Fibroblast of skin of left biceps (primary cell): ENCODE results near the gene CCDC183.
"Not testable (repeated sequence)": the region's sequence is repeated elsewhere in the genome, so short reads cannot be mapped to it uniquely, and the experiment has no call there.

ENCODE experiments used
- DNase-seq, 2 experiments: peaks; one replicate each; pipeline ENCODE4 v3.0.0-alpha.2; 2013; ENCODE audit warnings: low read depth in 2 of 2

CCDC183 gene

DNA sequence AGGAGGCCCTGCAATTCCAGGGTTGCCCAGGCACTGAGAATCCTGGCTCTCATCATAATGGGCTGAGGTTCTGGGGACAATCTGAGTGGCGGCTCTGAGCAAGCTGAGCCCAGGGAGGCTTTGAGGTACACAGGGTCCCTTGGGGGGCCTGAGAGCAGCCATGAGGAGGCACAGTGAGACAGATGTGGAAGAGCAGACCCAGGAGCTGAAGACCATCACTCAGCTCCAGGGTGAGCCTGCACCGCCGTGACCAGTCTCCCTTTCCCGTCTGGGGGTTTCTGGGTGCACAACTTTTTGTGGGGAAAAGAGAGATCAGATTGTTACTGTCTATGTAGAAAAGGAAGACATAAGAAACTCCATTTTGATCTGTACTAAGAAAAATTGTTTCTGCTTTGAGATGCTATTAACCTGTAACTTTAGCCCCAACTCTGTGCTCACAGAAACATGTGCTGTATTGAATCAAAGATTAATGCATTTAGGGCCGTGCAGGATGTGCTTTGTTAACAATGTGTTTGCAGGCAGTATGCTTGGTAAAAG, at the start of gene CCDC183:
Gene CCDC183, plus strand, starts transcription at position 101 of the 537 bp plus-strand sequence. Its CDS starts 60 bp downstream, at position 161.
- DNase-seq = no peak

DNA sequence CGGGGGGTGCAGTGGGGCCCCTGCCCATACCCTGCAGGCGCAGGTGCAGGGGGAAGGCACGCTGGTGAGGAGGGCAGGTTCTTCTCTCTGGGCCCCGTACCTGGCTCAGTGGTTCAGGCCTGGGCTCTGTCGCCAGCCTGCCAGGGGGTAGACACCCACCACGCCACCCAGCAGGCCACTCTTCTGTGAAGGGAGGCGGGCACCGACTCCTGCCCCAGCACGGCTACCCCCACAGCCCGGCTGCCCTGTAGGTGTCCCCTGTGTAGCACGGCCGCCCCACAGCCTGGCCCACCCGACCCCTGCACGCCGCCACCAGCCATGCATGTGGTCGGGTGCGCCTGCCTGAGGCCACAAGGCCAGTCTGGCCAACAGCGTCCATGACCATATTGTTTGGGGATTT, 49.5 kb upstream of the CCDC183 start:
- DNase-seq = no peak

GRCh38 chr9:136747161-136748060, 48.7 kb upstream of the CCDC183 start:
- DNase-seq = no peak

- no peak for DNase-seq
These were observed 47.9 kb upstream of the CCDC183 start, which contains the start of gene LCN6 for GRCh38 chr9:136748201-136748600. Gene LCN6 (minus strand): TSS chr9:136748525. CDS start chr9:136748483, 42 bp downstream.

DNA sequence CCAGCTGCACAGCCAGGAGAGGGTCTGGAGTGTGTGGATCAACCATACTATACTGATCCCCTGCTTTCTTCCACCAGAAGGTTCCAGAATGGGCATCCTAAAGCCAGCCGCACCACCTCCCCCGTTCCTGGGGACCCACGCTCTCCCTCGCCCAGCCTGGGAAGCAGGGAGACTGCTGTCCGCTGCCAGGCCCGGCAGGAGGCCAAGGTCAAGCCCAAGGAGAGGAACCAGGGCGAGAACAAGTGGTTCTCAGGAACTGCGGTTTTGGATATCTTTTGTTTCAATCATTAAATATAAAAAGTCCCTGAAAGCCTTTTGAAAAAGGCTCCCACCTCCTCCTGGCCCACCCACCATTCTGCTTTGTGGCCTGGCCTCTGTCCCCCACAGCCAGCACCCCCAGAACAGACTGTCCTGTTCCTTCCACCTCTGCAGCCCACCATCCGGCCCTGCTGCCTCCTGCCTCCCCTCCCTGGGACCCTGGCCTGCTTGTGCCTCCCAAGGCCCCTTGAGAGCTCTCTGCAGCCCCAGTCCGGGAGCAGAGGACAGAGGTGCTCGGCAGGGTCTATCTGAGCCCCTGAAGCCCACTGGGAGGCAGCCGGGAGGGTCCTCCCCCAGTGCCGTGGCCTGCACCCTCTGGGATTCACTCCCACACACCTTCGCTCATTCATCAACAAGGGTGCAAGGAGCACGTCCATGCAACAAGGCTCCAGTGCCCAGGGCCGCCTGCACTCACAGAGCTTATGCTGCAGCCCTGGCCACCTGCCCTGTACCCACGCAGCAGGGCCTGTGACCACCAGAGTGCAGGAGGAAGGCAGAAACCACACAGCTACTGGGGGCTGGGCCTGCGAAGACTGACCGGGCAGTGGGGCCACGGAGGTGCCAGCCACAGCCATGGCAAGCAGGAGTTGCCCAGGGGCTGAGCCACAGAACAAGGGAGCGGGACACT, 47.2 kb upstream of the CCDC183 start:
- DNase-seq = no peak

DNA sequence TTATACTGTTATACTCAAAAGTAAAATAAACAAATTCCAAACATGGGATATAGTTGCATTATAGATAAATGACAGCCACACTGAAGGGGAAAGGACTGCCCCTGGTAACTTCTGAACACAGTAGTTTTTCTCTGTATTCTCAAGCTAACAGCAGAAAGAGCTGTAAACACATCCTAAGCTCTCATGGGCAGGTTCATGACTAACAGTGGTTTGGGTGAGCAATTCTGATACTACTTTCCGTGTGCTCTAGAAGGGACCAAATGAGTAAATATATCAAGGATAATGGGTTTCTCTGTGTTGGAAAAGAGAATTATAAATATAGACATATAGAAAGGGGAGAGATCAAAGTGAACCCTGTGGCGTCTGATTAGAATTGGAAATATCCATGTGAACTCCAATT, 45.6 kb upstream of the CCDC183 start:
- DNase-seq = no peak

DNA sequence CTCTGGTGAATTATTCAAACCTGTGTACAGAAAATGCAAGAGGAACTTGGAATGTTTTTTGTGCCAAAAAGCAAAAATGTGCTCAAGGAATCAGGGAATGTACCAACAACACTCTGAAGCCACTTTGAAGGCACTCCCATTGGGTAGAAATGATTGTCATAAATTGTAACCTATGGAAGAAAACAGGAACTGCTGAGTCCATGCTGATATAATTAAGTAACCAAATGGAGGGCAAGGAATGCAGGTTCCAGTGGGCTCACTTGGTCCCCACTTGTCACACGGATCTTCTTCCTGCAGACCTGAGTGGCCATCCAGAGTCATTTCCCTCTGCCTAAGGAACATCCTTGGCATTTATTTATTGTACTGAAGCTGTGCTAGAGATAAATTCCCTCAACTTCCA, 44.9 kb upstream of the CCDC183 start:
- no peak for DNase-seq

GRCh38 chr9:136751814-136752213, 44.3 kb upstream of the CCDC183 start:
- DNase-seq = no peak

- no peak for DNase-seq
These were observed 42.6 kb upstream of the CCDC183 start for GRCh38 chr9:136753371-136754058.

DNA sequence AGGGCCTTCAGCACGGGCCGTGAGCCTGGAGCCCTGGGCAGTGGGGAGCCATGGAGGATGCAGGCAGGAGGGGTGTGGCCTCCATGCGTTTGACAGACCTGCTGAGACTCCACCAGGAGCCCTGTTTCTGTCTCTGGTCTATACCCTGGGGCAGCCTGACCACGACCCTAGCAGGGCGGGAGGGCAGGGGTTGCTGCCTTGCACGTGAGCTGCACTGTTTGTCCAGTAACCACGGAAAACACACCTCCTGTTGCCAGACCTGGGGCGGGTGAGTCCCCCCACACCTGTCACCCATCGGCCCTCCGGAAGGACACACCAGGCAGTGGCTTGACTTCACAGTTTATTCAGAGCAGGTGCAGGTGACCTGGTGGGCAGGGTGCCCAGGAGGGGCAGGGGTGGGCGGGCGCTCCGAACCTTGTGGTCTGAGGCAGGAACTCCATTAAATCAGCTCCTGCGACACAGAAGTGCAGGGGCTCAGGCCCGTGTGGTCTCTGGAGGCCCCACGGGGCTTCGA, 42.0 kb upstream of the CCDC183 start:
- no peak for DNase-seq

- DNase-seq = no peak
These were observed 41.4 kb upstream of the CCDC183 start for GRCh38 chr9:136754626-136755301.

DNA sequence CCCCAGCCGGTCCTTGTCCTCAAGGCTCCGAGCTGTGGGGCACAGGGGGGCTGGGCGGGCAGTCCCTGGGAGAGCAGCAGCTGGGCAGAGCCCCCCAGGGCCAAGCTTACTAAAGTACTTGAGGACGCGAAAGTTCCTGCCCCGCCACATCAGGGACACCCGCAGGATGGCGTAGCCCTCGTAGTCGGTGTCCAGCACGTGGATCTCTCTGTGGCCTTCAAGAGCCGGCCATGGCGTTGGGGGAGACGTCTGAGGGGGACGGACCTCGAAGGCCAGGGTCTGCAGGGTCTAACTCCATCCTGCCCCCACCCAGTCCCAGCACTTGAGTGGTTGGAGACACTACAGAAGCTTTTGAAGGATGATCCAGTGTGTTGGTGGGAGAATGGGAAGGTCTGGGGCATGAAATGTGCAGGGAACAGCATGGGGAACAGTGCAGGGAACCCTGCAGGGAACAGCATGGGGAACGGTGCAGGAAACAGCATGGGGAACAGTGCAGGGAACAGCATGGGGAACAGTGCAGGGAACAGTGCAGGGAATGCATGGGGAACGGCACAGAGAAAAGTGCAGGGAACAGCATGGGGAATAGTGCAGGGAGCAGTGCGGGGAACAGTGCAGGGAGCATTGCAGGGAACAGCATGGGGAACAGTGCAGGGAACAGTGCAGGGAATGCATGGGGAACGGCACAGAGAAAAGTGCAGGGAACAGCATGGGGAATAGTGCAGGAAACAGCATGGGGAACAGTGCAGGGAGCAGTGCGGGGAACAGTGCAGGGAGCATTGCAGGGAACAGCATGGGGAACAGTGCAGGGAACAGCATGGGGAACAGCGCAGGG, 40.6 kb upstream of the CCDC183 start:
- not testable (repeated sequence) for DNase-seq

DNA sequence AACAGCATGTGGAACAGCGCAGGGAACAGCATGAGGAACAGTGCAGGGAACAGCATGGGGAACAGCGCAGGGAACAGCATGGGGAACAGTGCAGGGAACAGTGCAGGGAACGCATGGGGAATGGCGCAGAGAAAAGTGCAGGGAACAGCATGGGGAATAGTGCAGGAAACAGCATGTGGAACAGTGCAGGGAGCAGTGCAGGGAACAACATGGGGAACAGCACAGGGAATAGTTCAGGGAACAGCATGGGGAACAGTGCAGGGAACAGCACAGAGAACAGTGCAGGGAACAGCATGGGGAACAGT, 40.1 kb upstream of the CCDC183 start:
- no peak for DNase-seq

GRCh38 chr9:136756836-136757235, 39.3 kb upstream of the CCDC183 start:
- DNase-seq = no peak

DNA sequence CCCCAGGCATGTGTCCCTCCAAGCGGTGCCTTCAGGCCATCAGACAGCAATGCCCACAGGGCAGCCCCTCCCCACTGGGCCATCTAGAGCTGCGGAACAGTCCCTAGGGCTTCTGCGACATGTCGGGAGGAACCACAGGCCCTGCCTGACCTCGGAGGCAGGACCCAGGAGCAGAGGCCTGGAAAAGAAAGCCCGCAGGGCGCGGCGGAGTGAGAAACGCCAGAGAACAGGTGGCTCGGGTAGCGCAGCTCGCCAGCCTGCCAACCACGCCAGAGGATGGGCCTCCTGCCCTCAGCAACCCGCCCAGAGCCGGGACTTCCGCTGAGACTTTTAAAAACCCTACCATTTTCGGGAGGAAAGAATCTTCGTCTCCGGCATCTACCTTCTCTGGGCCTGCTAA, 38.8 kb upstream of the CCDC183 start:
- no peak for DNase-seq

DNA sequence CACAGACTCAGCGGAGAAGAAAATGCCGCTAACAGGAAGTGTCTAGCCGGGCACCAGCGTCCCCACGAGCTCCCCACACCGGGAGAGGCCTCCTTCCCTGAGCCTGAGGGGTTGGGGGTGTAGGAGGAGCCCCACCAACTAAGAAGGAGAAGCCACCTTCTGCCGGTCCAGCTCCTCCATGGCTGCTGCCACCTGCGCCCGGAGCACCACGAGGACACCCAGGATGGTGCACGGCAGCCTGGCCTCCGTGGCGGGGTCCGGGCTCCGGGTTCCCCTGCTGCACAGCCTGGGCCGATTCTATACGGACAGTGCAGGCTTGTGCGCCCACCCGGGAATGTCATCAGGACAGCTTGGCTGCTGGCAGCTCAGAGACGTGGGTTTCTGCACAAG, 38.4 kb upstream of the CCDC183 start:
- no peak for DNase-seq

DNA sequence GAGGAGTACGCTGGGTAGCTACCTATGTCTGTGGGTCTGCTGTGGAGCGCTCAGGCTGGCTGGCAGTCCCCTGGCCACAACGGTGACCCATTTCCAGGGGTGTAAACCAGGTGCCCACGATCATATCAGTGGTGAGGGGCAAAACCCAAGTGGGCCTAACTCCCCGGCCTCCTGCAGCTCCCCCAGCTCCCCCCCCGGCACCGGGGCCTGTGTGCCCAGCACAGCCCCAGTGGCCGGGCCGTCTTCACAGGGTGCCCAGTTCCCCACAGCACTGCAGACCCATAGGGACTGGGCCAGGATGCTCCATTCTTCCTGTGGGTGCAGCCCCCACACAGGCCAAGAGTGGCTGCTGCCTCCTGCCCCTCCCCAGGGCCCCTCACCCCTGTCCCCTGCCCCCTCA, 37.1 kb upstream of the CCDC183 start:
- DNase-seq = no peak

GRCh38 chr9:136759436-136760325, 36.5 kb upstream of the CCDC183 start:
- DNase-seq = no peak

GRCh38 chr9:136760424-136760823, 35.7 kb upstream of the CCDC183 start:
- DNase-seq = no peak
